22Rv1 (cell line): ENCODE results near the gene CBLB.

Experiments
- H3K27ac ChIP-seq: fragments of 450-650 bp; 2 replicates; pipeline ENCODE4 v1.5.1; 2017
- CTCF ChIP-seq: fragments of 450-650 bp; IDR thresholded peaks from 2 replicates; pipeline ENCODE4 v1.5.1; 2017; ENCODE audit warnings: mild to moderate bottlenecking
- ZFX ChIP-seq: fragments of 450-650 bp; IDR thresholded peaks from 2 replicates; pipeline ENCODE4 v1.6.1; 2017; ENCODE audit warnings: antibody characterized with exemption, borderline replicate concordance

Gene CBLB

GRCh38 chr3:105906836-105907235, 38.0 kb upstream of the CBLB start:
- no peak for TF ChIP-seq CTCF
- TF ChIP-seq ZFX = no peak
- no peak overlapping the region for H3K27ac ChIP-seq

GRCh38 chr3:105906345-105906744, 37.5 kb upstream of the CBLB start:
- no peak overlapping the region for H3K27ac ChIP-seq
- TF ChIP-seq ZFX (no peak), CTCF (no peak)

- TF ChIP-seq ZFX = no peak
- no peak for TF ChIP-seq CTCF
- H3K27ac ChIP-seq = no peak overlapping the region
These were observed 36.5 kb upstream of the CBLB start for GRCh38 chr3:105905328-105905727.

GRCh38 chr3:105904678-105905284, 36.0 kb upstream of the CBLB start:
- no peak overlapping the region for H3K27ac ChIP-seq
- TF ChIP-seq ZFX (no peak), CTCF (no peak)

GRCh38 chr3:105904251-105904650, 35.4 kb upstream of the CBLB start:
- H3K27ac ChIP-seq = no peak overlapping the region
- no peak for TF ChIP-seq ZFX
- no peak for TF ChIP-seq CTCF

GRCh38 chr3:105899516-105899915, 30.7 kb upstream of the CBLB start:
- no peak for TF ChIP-seq CTCF
- no peak for TF ChIP-seq ZFX
- no peak overlapping the region for H3K27ac ChIP-seq

- TF ChIP-seq ZFX (no peak), CTCF (no peak)
- no peak overlapping the region for H3K27ac ChIP-seq
These were observed 22.3 kb upstream of the CBLB start for GRCh38 chr3:105891101-105891500.
